Right lobe of liver (tissue), 6 donors: ENCODE measurements around the gene DCUN1D3. TPM values are rescaled to one million over a fixed set of nuclear protein-coding genes. Genes with fewer than 3 reads are reported as not detected.

Experiments used
- ATAC-seq, 4 donors: fragments of 200-7000 bp; cut with Tn5 transposase; one replicate each; pipeline ENCODE4 v1.9.1; 2020; ENCODE audit warnings: mild to moderate bottlenecking in 4 of 4, moderate library complexity in 4 of 4
- DNase-seq, 3 donors: peaks; one replicate each; pipeline ENCODE4 v3.0.0-alpha.2; 2020
- H3K27ac ChIP-seq, 3 donors: fragments of 200-600 bp; one replicate each; pipeline ENCODE4 v1.8.0; 2022
- H3K27me3 ChIP-seq, 2 donors: fragments of 200-600 bp; one replicate each; pipeline ENCODE4 v1.8.0; 2022
- H3K36me3 ChIP-seq, 4 donors: fragments of 200-600 bp; sonication (generic) in 1 of 4; one replicate each; pipeline versions ENCODE4 v1.5.1 to v1.8.0; 2017 to 2022; ENCODE audit warnings: control low read depth in 1 of 4
- H3K4me1 ChIP-seq, 4 donors: fragments of 200-600 bp; sonication (generic) in 1 of 4; one replicate each; pipeline versions ENCODE4 v1.5.1 to v1.8.0; 2017 to 2022; ENCODE audit warnings: control low read depth in 1 of 4
- H3K4me3 ChIP-seq, 3 donors: fragments of 200-600 bp; one replicate each; pipeline ENCODE4 v1.8.0; 2022
- H3K9me3 ChIP-seq, 4 donors: fragments of 200-600 bp; sonication (generic) in 1 of 4; one replicate each; pipeline versions ENCODE4 v1.5.1 to v1.8.0; 2017 to 2022; ENCODE audit warnings: control low read depth in 1 of 4
- POLR2A ChIP-seq: fragments of 450-650 bp; IDR thresholded peaks from one replicate; pipeline ENCODE4 v1.6.1; 2017; ENCODE audit warnings: antibody characterized with exemption, mild to moderate bottlenecking
- WGBS: methylation state at CpG from one replicate; pipeline ENCODE4 v1.1.6; 2018; ENCODE audit warnings: low coverage, low lambda C conversion rate; ENCODE audit not compliant: insufficient coverage; ENCODE audit errors: missing lambda C conversion rate; 5-methylcytosine and 5-hydroxymethylcytosine counted together
- intact Hi-C, 2 donors: fragments of 100-400 bp; cut with DNase I; formaldehyde crosslinking; loops; one replicate each; pipeline versions ENCODE4 v1.11.2 to v1.14.1; 2022
- total RNA-seq, 6 experiments: library from RNA; depleted of rRNA in 2 of 6; stranded (reverse); fragments of >200 nt in 2 of 6; fragmentation: NEBNext Ultra II Directional in 3 of 6; extraction: Animal tissue kit (Norgen Biotek cat#: 25700) in 3 of 6; gene quantifications; one replicate each; pipeline versions ENCODE4 v1.1.0 to v1.2.4, GENCODE V29; 2016 to 2023
- TF ChIP-seq, protein P1 (sequence below), 4 donors: fragments of 200-600 bp in 3 of 4; fragments of 450-650 bp in 1 of 4; IDR thresholded peaks; one replicate each; pipeline versions ENCODE4 v1.5.1 to v1.8.0; 2016 to 2022; ENCODE audit warnings: antibody characterized with exemption in 4 of 4, mild to moderate bottlenecking in 2 of 4
- donor health status: DM: no; HTN: yes; CAD: no.
- donor health status: DM: no; HTN: no; CAD: no.
- donor health status: DM: no; HTN: no; CAD: no.
- donor health status: DM: no; HTN: yes; CAD: no.
- donor health status: DM: no; HTN: yes; CAD: no.

DCUN1D3 gene
- total RNA-seq, 6 experiments from 2014 or later = 10.3 to 15.1 (median 13.8) TPM

DNA sequence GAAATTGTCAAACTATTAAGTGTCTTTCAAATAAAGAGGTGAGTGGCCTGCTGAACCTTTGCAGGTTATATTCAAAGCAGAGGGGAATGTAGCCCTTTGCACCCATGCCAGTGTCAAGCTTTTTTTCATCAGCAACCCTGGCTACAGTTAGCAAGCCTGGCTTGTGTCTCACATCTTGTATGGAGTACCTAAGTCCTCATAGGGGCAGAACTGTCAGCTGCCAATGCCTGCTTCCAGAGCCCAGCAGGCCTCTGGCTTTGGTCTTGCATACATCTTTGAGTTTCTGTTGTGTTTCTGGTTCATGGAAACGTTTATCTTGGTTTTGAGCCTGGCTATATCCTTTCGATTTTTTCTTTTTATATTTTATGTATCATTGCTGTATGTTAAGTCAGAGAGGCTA lies 67.1 kb downstream of the DCUN1D3 start:
- TF ChIP-seq, protein P1, sequence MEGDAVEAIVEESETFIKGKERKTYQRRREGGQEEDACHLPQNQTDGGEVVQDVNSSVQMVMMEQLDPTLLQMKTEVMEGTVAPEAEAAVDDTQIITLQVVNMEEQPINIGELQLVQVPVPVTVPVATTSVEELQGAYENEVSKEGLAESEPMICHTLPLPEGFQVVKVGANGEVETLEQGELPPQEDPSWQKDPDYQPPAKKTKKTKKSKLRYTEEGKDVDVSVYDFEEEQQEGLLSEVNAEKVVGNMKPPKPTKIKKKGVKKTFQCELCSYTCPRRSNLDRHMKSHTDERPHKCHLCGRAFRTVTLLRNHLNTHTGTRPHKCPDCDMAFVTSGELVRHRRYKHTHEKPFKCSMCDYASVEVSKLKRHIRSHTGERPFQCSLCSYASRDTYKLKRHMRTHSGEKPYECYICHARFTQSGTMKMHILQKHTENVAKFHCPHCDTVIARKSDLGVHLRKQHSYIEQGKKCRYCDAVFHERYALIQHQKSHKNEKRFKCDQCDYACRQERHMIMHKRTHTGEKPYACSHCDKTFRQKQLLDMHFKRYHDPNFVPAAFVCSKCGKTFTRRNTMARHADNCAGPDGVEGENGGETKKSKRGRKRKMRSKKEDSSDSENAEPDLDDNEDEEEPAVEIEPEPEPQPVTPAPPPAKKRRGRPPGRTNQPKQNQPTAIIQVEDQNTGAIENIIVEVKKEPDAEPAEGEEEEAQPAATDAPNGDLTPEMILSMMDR (IDR thresholded peaks at IDR 0.05) = no peak
- TF ChIP-seq POLR2A = no peak

DNA sequence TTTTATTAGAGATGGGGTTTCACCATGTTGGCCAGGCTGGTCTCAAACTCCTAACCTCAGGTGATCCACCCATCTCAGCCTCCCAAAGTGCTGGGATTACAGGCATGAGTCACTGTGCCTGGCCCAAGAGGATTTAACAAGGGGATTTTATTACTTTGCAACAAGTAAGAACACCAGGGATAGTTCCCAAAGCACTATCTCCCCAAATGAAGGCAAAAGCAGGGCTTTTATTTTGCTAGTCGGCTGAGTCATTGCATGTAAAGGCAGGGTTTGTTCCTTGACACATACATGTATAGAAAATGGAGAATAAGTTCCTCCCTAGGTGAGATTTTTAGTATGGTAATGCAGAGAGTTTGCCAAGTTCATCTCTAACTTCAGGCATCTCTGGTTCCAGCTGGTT lies 69.8 kb downstream of the DCUN1D3 start:
- Histone ChIP-seq H3K4me3 (no peak overlapping the region), H3K4me1 (no peaks in the 10 kb centered on the region)
- TF ChIP-seq, protein P1 (IDR thresholded peaks at IDR 0.05) = no peak
- TF ChIP-seq POLR2A = no peak

More for the DNA sequence above, 67.1 kb downstream of the DCUN1D3 start:
- no peak for DNase-seq
- Histone ChIP-seq H3K27ac (no peak overlapping the region), H3K36me3 (no peaks in the 10 kb centered on the region), H3K9me3 (no peaks in the 10 kb centered on the region), H3K4me1 (no peaks in the 10 kb centered on the region), H3K4me3 (no peak overlapping the region), H3K27me3 (no peaks in the 10 kb centered on the region)
- intact Hi-C loops = no loop called here
- no peak for ATAC-seq
- 85% methylated on average over 2 of the region's 2 CpGs for WGBS

DNA sequence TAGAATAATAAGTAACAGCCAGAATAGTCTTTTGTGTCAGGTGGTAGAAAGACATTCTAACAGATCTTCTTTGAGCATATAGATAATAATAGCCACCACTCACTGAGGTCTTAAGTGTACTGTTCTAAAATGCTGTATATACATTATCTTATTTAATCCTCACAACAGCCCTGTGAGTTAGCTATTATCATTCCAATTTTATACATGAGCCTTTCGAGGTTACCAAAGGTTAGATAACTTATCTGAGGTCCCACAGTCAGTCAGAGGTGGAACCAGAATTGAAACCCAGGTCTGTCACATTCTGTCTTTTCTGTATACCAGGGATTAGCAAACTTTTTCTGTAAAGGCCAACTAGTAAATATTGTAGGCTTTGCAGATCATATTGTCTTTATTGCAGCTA lies 70.6 kb downstream of the DCUN1D3 start:
- 100% methylated on average over 1 of the region's 1 CpG for WGBS
- H3K9me3 ChIP-seq = no peaks in the 10 kb centered on the region
- DNase-seq = no peak
- H3K27me3 ChIP-seq = no peaks in the 10 kb centered on the region
- H3K4me1 ChIP-seq = no peaks in the 10 kb centered on the region
- no peak for ATAC-seq
- no peak for TF ChIP-seq POLR2A
- TF ChIP-seq, protein P1 (IDR thresholded peaks at IDR 0.05) = no peak
- H3K27ac ChIP-seq = no peak overlapping the region
- intact Hi-C loops = no loop called here
- H3K36me3 ChIP-seq = no peaks in the 10 kb centered on the region
- H3K4me3 ChIP-seq = no peak overlapping the region

More for the DNA sequence above, 69.8 kb downstream of the DCUN1D3 start:
- intact Hi-C loops = no loop called here
- DNase-seq (no peak), ATAC-seq (no peak)
- no peaks in the 10 kb centered on the region for H3K27me3 ChIP-seq
- H3K9me3 ChIP-seq = no peaks in the 10 kb centered on the region
- H3K36me3 ChIP-seq = no peaks in the 10 kb centered on the region
- 75% methylated on average over 1 of the region's 1 CpG for WGBS
- no peak overlapping the region for H3K27ac ChIP-seq

DNA sequence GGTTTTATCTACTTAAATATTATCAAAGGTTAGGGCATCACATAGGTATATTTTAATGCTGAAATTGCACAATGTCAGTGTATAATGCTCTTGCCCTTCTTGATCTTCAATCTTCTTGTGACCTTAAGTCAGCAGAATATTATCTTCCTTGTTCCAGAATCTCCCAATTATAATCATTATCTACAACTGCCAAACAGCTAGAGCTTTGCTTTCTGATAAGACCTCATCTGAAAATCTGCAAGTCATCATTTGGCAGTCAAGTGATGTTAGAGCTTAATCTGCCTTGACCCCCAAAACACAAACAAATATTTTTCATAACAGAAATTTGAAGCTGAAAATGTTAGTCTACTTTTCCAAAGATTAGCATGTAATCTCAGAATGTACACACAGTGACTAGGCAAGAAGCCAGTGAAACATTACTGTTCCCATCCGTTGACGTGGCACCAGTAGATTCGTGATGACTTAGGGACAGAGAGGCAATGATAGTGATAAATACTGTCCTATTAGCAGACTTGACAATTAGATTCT lies 74.1 kb downstream of the DCUN1D3 start:
- no peak for DNase-seq
- Histone ChIP-seq H3K27ac (no peak overlapping the region), H3K36me3 (no peaks in the 10 kb centered on the region), H3K4me1 (no peaks in the 10 kb centered on the region), H3K27me3 (no peaks in the 10 kb centered on the region), H3K4me3 (no peak overlapping the region), H3K9me3 (no peaks in the 10 kb centered on the region)
- intact Hi-C loops = no loop called here
- TF ChIP-seq POLR2A = no peak
- TF ChIP-seq, protein P1 (IDR thresholded peaks at IDR 0.05) = no peak
- WGBS = 33% methylated on average over 3 of the region's 3 CpGs
- peak in 3 of 4 donors; percentile 18 to 77 (median 28) for ATAC-seq
